ENCODE data around the gene AAMDC. TPM values are rescaled to one million over a fixed set of nuclear protein-coding genes. Genes with fewer than 3 reads are reported as not detected.
"Not testable (repeated sequence)": the region's sequence is repeated elsewhere in the genome, so short reads cannot be mapped to it uniquely, and the experiment has no call there.

Gene AAMDC
- total RNA-seq, 2 donors from 2014 or later = 6.9 to 25.9 TPM

- Histone ChIP-seq H3K27me3 (no peaks in the 10 kb centered on the region), H3K4me1 (no peaks in the 10 kb centered on the region), H3K36me3 (replicated peaks in 1 of 2; ENCODE audit: insufficient read depth in 1 of 2, low read depth in 2 of 2) (peaks cover 0 to 2% of the 10 kb centered on the region in 2 donors), H3K4me3 (no peak overlapping the region), H3K27ac (no peak overlapping the region), H3K9me3 (no peaks in the 10 kb centered on the region)
- TF ChIP-seq CTCF (IDR thresholded peaks at IDR 0.05) (no peak), POLR2A (IDR thresholded peaks at IDR 0.05) (no peak)
- DNase-seq (no peak), ATAC-seq (no peak)
- 98% methylated on average over 4 of the region's 4 CpGs for WGBS, 2 donors
- intact Hi-C loops (cut with DNase I) = no loop called here
Observed at GRCh38 chr11:77868744-77869143, 47.8 kb downstream of the AAMDC start.

- H3K9me3 ChIP-seq = no peaks in the 10 kb centered on the region
- no peaks in the 10 kb centered on the region for H3K27me3 ChIP-seq
- DNase-seq (no peak), ATAC-seq (no peak)
- H3K4me3 ChIP-seq = no peak overlapping the region
- intact Hi-C loops (cut with DNase I) = no loop called here
- H3K36me3 ChIP-seq (replicated peaks in 1 of 2; ENCODE audit: insufficient read depth in 1 of 2, low read depth in 2 of 2) = peaks cover 0 to 2% of the 10 kb centered on the region in 2 donors
- H3K27ac ChIP-seq = no peak overlapping the region
- H3K4me1 ChIP-seq = no peaks in the 10 kb centered on the region
- TF ChIP-seq POLR2A (IDR thresholded peaks at IDR 0.05) (no peak), CTCF (IDR thresholded peaks at IDR 0.05) (no peak)
- 98 to 100% methylated on average over 3 of the region's 3 CpGs for WGBS, 2 donors
Observed at GRCh38 chr11:77871855-77872254, 50.9 kb downstream of the AAMDC start.

DNA sequence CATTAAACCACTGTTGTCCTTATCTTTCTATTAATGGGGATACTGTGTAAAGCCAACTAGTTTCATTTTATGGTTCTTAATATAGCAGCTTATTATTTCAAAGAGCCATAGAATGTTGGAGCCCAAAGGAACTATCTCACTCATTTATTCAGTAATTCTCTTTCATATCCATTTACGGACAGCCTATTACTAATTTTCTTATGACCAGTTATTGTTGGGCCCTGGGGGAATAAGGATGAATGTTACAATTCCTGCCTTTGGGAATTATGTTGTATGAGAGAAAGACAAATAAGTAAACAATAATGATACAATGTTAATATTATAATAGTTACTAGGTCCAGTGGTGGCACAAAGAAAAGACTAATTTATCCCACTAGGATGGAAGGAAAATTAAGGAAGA is 52.4 kb downstream of the AAMDC start:
- WGBS, 2 donors = 88 to 97% methylated on average over 1 of the region's 1 CpG
- intact Hi-C loops (cut with DNase I) = no loop called here

DNA sequence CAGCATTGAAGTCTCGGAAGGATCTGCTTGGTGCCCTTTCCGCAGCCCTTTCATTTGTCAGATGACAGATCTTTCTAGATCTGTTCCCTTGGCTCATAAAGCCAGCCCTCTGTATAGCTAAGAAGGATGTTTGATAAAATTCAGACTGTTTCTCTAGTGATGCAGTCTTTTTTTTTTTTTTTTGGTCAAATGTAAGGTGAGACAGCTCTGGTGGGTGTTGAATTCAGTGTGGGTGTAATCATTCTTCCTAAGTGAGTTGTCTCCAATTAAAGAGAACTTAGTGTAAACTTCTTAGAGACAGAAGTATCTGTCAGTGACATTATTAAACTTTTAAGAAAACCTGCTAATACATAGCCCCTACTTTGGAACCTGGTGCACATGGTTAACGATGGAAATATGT is 53.3 kb downstream of the AAMDC start:
- Histone ChIP-seq H3K27ac (no peak overlapping the region), H3K36me3 (replicated peaks in 1 of 2; ENCODE audit: insufficient read depth in 1 of 2, low read depth in 2 of 2) (peaks cover 0 to 6% of the 10 kb centered on the region in 2 donors), H3K9me3 (no peaks in the 10 kb centered on the region), H3K4me3 (no peak overlapping the region), H3K27me3 (no peaks in the 10 kb centered on the region), H3K4me1 (no peaks in the 10 kb centered on the region)
- ATAC-seq = no peak
- DNase-seq = no peak
- no peak for TF ChIP-seq CTCF (IDR thresholded peaks at IDR 0.05)
- TF ChIP-seq POLR2A (IDR thresholded peaks at IDR 0.05) = no peak
- intact Hi-C loops (cut with DNase I) = no loop called here
- WGBS, 2 donors = 94 to 96% methylated on average over 3 of the region's 3 CpGs

More for the DNA sequence above, 52.4 kb downstream of the AAMDC start:
- TF ChIP-seq POLR2A (IDR thresholded peaks at IDR 0.05) = no peak
- no peak for TF ChIP-seq CTCF (IDR thresholded peaks at IDR 0.05)
- Histone ChIP-seq H3K4me3 (no peak overlapping the region), H3K36me3 (replicated peaks in 1 of 2; ENCODE audit: insufficient read depth in 1 of 2, low read depth in 2 of 2) (peaks cover 0 to 4% of the 10 kb centered on the region in 2 donors), H3K27me3 (no peaks in the 10 kb centered on the region), H3K27ac (no peak overlapping the region), H3K9me3 (no peaks in the 10 kb centered on the region), H3K4me1 (no peaks in the 10 kb centered on the region)
- ATAC-seq (no peak), DNase-seq (no peak)

- H3K36me3 ChIP-seq (replicated peaks in 1 of 2; ENCODE audit: insufficient read depth in 1 of 2, low read depth in 2 of 2) = peaks cover 0 to 6% of the 10 kb centered on the region in 2 donors
- WGBS, 2 donors = 82 to 93% methylated on average over 3 of the region's 3 CpGs
- intact Hi-C loops (cut with DNase I) = no loop called here
Observed at GRCh38 chr11:77876045-77876444, 55.1 kb downstream of the AAMDC start.

GRCh38 chr11:77878247-77878646 is 57.3 kb downstream of the AAMDC start:
- H3K27ac ChIP-seq; H3K9me3 ChIP-seq; intact Hi-C loops (cut with DNase I); H3K27me3 ChIP-seq; H3K4me3 ChIP-seq; H3K36me3 ChIP-seq (replicated peaks in 1 of 2; ENCODE audit: insufficient read depth in 1 of 2, low read depth in 2 of 2); H3K4me1 ChIP-seq; ATAC-seq: not testable (repeated sequence)
- peak in 1 of 4 donors; percentile 3 for DNase-seq
- 67 to 75% methylated on average over 4 of the region's 4 CpGs for WGBS, 2 donors

More at GRCh38 chr11:77876045-77876444, 55.1 kb downstream of the AAMDC start:
- TF ChIP-seq POLR2A (IDR thresholded peaks at IDR 0.05) (no peak), CTCF (IDR thresholded peaks at IDR 0.05) (no peak)
- DNase-seq = no peak
- Histone ChIP-seq H3K9me3 (no peaks in the 10 kb centered on the region), H3K4me3 (no peak overlapping the region), H3K27me3 (no peaks in the 10 kb centered on the region), H3K4me1 (no peaks in the 10 kb centered on the region), H3K27ac (no peak overlapping the region)
- ATAC-seq = no peak

Measured in body of pancreas (tissue), 4 donors.